Heart right ventricle (tissue), 16 donors: Measurements from ENCODE around the gene RNASE13. TPM values are rescaled to one million over a fixed set of nuclear protein-coding genes. Genes with fewer than 3 reads are reported as not detected.

Source experiments
- ATAC-seq, 8 donors: fragments of 200-7000 bp; cut with Tn5 transposase; one replicate each; pipeline ENCODE4 v1.9.1; 2020; ENCODE audit warnings: mild to moderate bottlenecking in 8 of 8, moderate library complexity in 8 of 8, moderate number of reproducible peaks in 1 of 8
- DNase-seq, 2 donors: peaks; one replicate each; pipeline ENCODE4 v3.0.0-alpha.2; 2020
- H3K27ac ChIP-seq, 10 donors: fragments of 200-600 bp; sonication (generic) in 2 of 10; one replicate each; pipeline versions ENCODE4 v1.5.0 to v1.8.0; 2020 to 2022; ENCODE audit warnings: mild to moderate bottlenecking in 3 of 10
- H3K27me3 ChIP-seq, 7 donors: fragments of 200-600 bp; one replicate each; pipeline ENCODE4 v1.8.0; 2021 to 2022; ENCODE audit warnings: mild to moderate bottlenecking in 2 of 7
- H3K36me3 ChIP-seq, 9 donors: fragments of 200-600 bp; sonication (generic) in 1 of 9; one replicate each; pipeline versions ENCODE4 v1.5.0 to v1.8.0; 2020 to 2022; ENCODE audit warnings: mild to moderate bottlenecking in 2 of 9
- H3K4me1 ChIP-seq, 9 donors: fragments of 200-600 bp; sonication (generic) in 1 of 9; one replicate each; pipeline versions ENCODE4 v1.5.0 to v1.8.0; 2020 to 2022; ENCODE audit warnings: mild to moderate bottlenecking in 4 of 9
- H3K4me3 ChIP-seq, 10 donors: fragments of 200-600 bp; sonication (generic) in 2 of 10; one replicate each; pipeline versions ENCODE4 v1.5.0 to v1.8.0; 2020 to 2022; ENCODE audit warnings: mild to moderate bottlenecking in 7 of 10, moderate library complexity in 2 of 10
- H3K9me3 ChIP-seq, 11 donors: fragments of 200-600 bp in 10 of 11; sonication (generic) in 2 of 11; one replicate each; pipeline versions ENCODE4 v1.5.0 to v1.8.0; 2013 to 2022; ENCODE audit warnings: mild to moderate bottlenecking in 2 of 11, control low read depth in 1 of 11, moderate library complexity in 1 of 11
- CTCF ChIP-seq, 9 donors: fragments of 200-600 bp; sonication (generic) in 2 of 9; IDR thresholded peaks; one replicate each; pipeline versions ENCODE4 v1.5.0 to v1.8.0; 2021 to 2022; ENCODE audit warnings: antibody characterized with exemption in 9 of 9, mild to moderate bottlenecking in 5 of 9, moderate library complexity in 1 of 9
- WGBS, 2 donors: extraction: QIAGEN DNeasy Blood & Tissue Kit; methylation state at CpG; one replicate each; pipeline ENCODE4 v1.1.7; 2013; ENCODE audit warnings: inconsistent platforms in 1 of 2; 5-methylcytosine and 5-hydroxymethylcytosine counted together
- intact Hi-C, 10 donors: fragments of 100-400 bp; cut with DNase I; formaldehyde crosslinking; loops; one replicate each; pipeline versions ENCODE4 v1.11.1 to v1.14.2; 2022
- polyA plus RNA-seq, 2 donors: library from polyadenylated mRNA; stranded (reverse); fragments of 200-250 nt; gene quantifications; one replicate each; pipeline ENCODE4 v1.2.3, GENCODE V29; 2013
- total RNA-seq, 10 donors: library from RNA; stranded (reverse); fragmentation: NEBNext Ultra II Directional in 3 of 10; extraction: Animal tissue kit (Norgen Biotek cat#: 25700) in 3 of 10; gene quantifications; one replicate each; pipeline versions ENCODE4 v1.2.1 to v1.2.4, GENCODE V29; 2021 to 2023
- donor health status: Arrhythmogenic right ventricular cardiomyopathy.
- donor health status: ischemic (EF 13 %, LVEDD 7.1; RV severe dilation, severe dysfunction).
- donor health status: healthy with polysubstance abuse.
- donor health status: DM: no; HTN: yes; CAD: no.
- donor health status: DM: no; HTN: no; CAD: no.
- donor health status: ischemic (EF 25% LVEDD 6.9; RV normal size, moderate dysfunction).
- donor health status: ischemic (EF 25% LVEDD 5.7; RV mildly dilated, moderate dysfunction).
- donor health status: healthy.
- donor health status: DM: yes; HTN: yes; CAD: no.
- donor health status: Ischemic cardiomyopathy.
- donor health status: ischemic (EF 35%, LVEDD 5.7; RV mildly dilated, moderate dysfunction).
- donor health status: nonischemic (EF 11% LVEDD 7.7; RV severe dilation, severe dysfunction).
- donor health status: DM: yes; HTN: yes; CAD: no.
- donor health status: PGD.
- donor health status: ischemic (EF 29% LVEDD 5.4; RV normal size, mild dysfunction).
- donor health status: nonischemic (EF 23%, LVEDD 6.1; RV moderate dilation, normal function).

The RNASE13 gene
- total and polyA plus RNA-seq, 12 donors: not detected

- no peak for TF ChIP-seq CTCF (IDR thresholded peaks at IDR 0.05)
- Histone ChIP-seq H3K27me3 (no peaks in the 10 kb centered on the region), H3K9me3 (no peaks in the 10 kb centered on the region), H3K4me3 (no peak overlapping the region), H3K36me3 (peaks cover 0 to 19% (median 11%) of the 10 kb centered on the region in 9 donors), H3K27ac (no peak overlapping the region), H3K4me1 (peaks cover 0 to 17% (median 0%) of the 10 kb centered on the region in 9 donors)
- peak in 1 of 8 donors; percentile 35 for ATAC-seq
- intact Hi-C loops: no loop called here
- 61 to 68% methylated on average over 7 of the region's 7 CpGs for WGBS, 2 donors
- DNase-seq: no peak
Observed at GRCh38 chr14:21001218-21001617, 33.4 kb downstream of the RNASE13 start.

GRCh38 chr14:20999591-20999990 lies 35.0 kb downstream of the RNASE13 start:
- intact Hi-C loops: no loop called here

GRCh38 chr14:20998674-20999366 lies 35.8 kb downstream of the RNASE13 start, which contains the start of gene SLC39A2:
TSS of gene SLC39A2 (plus strand) at chr14:20999293. CDS start at chr14:20999447, 154 bp downstream.
- 57 to 60% methylated on average over 6 of the region's 6 CpGs for WGBS, 2 donors
- Histone ChIP-seq H3K9me3 (no peaks in the 10 kb centered on the region), H3K27ac (no peak within 1 kb of the TSS), H3K36me3 (peaks cover 0 to 43% (median 35%) of the 10 kb centered on the region in 9 donors), H3K4me3 (no peak within 1 kb of the TSS), H3K27me3 (no peaks in the 10 kb centered on the region), H3K4me1 (peaks cover 0 to 13% (median 0%) of the 10 kb centered on the region in 9 donors)
- ATAC-seq (peak; percentile 31 to 69 (median 57)), DNase-seq (peak; percentile 25 to 45)
- intact Hi-C loops: no loop called here
- TF ChIP-seq CTCF (IDR thresholded peaks at IDR 0.05): no peak

More at GRCh38 chr14:20999591-20999990, 35.0 kb downstream of the RNASE13 start:
- DNase-seq (no peak), ATAC-seq (no peak)
- Histone ChIP-seq H3K9me3 (no peaks in the 10 kb centered on the region), H3K4me3 (no peak overlapping the region), H3K36me3 (peaks cover 0 to 35% (median 28%) of the 10 kb centered on the region in 9 donors), H3K4me1 (peaks cover 0 to 14% (median 0%) of the 10 kb centered on the region in 9 donors), H3K27me3 (no peaks in the 10 kb centered on the region), H3K27ac (no peak overlapping the region)
- no peak for TF ChIP-seq CTCF (IDR thresholded peaks at IDR 0.05)
- 76% methylated on average over 4 of the region's 4 CpGs for WGBS, 2 donors

- DNase-seq (no peak), ATAC-seq (no peak)
- Histone ChIP-seq H3K27ac (no peak overlapping the region), H3K4me1 (peaks cover 0 to 6% (median 0%) of the 10 kb centered on the region in 9 donors), H3K9me3 (no peaks in the 10 kb centered on the region), H3K36me3 (peaks cover 0 to 50% (median 42%) of the 10 kb centered on the region in 9 donors), H3K27me3 (no peaks in the 10 kb centered on the region), H3K4me3 (no peak overlapping the region)
- WGBS, 2 donors: 74 to 78% methylated on average over 3 of the region's 3 CpGs
- intact Hi-C loops: no loop called here
- no peak for TF ChIP-seq CTCF (IDR thresholded peaks at IDR 0.05)
Observed at GRCh38 chr14:20998139-20998538, 36.5 kb downstream of the RNASE13 start.
